SK-N-MC (cell line): ENCODE data around the gene OR10J1.

Experiments
- EZH2 ChIP-seq: fragments of 200-600 bp; sonication (generic); IDR thresholded peaks from one replicate; pipeline ENCODE4 v1.6.1; 2017; ENCODE audit warnings: antibody characterized with exemption
- FOXP2 ChIP-seq: optimal IDR thresholded peaks from 2 replicates; pipeline ENCODE3; 2011; ENCODE audit warnings: mild to moderate bottlenecking, moderate library complexity; ENCODE audit not compliant: insufficient read depth; ENCODE audit errors: extremely low read length, control extremely low read depth
- POLR2AphosphoS5 ChIP-seq: IDR thresholded peaks from 2 replicates; pipeline ENCODE4 v1.6.1; 2012; ENCODE audit warnings: mild to moderate bottlenecking, low read depth, low read length, borderline replicate concordance

GRCh38 chr1:159428536-159428935 lies 11.0 kb upstream of the OR10J1 start:
- TF ChIP-seq EZH2: no peak
- TF ChIP-seq FOXP2: no peak
- no peak for TF ChIP-seq POLR2AphosphoS5
